CD4-positive, alpha-beta T cell (primary cell): ENCODE data around the gene FLT4. TPM values are rescaled to one million over a fixed set of nuclear protein-coding genes. Genes with fewer than 3 reads are reported as not detected.

Experiments used
- ATAC-seq: fragments of 200-7000 bp; cut with Tn5 transposase; one replicate; pipeline ENCODE4 v1.10.0; 2022; ENCODE audit warnings: mild to moderate bottlenecking; ENCODE audit not compliant: poor library complexity
- CTCF ChIA-PET: fragments of 350-600 bp; sonication (Branson Sonifier 250); formaldehyde crosslinking; loops from one replicate; lab custom pipeline; 2021; ENCODE audit warnings: antibody characterized with exemption, inconsistent platforms; lab: Charles Lee
- POLR2A ChIA-PET: fragments of 350-600 bp; sonication (Branson Sonifier 250); formaldehyde crosslinking; loops from one replicate; lab custom pipeline; 2021; ENCODE audit warnings: antibody characterized with exemption, inconsistent platforms; lab: Charles Lee
- DNase-seq, 14 experiments: peaks; one replicate each; pipeline ENCODE4 v3.0.0-alpha.2; 2013 to 2020; ENCODE audit warnings: mixed read lengths in 2 of 14
- H3K27ac ChIP-seq, 2 donors: one replicate each; pipeline versions ENCODE4 v1.5.1 to v1.7.0; 2013; ENCODE audit warnings: low read length in 2 of 2, low read depth in 1 of 2, mild to moderate bottlenecking in 1 of 2
- H3K27me3 ChIP-seq, 2 experiments: 1 replicate in 1 of 2; 2 replicates in 1 of 2; pipeline versions ENCODE4 v1.6.1 to v1.7.0; 2013; ENCODE audit warnings: low read length in 2 of 2, control low read depth in 1 of 2, mild to moderate bottlenecking in 1 of 2, moderate library complexity in 1 of 2; ENCODE audit not compliant: insufficient read depth in 2 of 2, control insufficient read depth in 1 of 2
- H3K36me3 ChIP-seq: one replicate; pipeline ENCODE4 v1.6.1; 2013; ENCODE audit warnings: low read length, control low read depth; ENCODE audit not compliant: insufficient read depth
- H3K4me1 ChIP-seq: one replicate; pipeline ENCODE4 v1.6.1; 2013; ENCODE audit warnings: low read length, control low read depth; ENCODE audit not compliant: insufficient read depth
- H3K4me3 ChIP-seq: one replicate; pipeline ENCODE4 v1.5.1; 2013; ENCODE audit warnings: mild to moderate bottlenecking, low read length, moderate library complexity
- H3K9me3 ChIP-seq, 2 experiments: 1 replicate in 1 of 2; 2 replicates in 1 of 2; pipeline versions ENCODE4 v1.6.1 to v1.7.0; 2013; ENCODE audit warnings: low read length in 2 of 2, mild to moderate bottlenecking in 2 of 2, control low read depth in 1 of 2, moderate library complexity in 1 of 2; ENCODE audit not compliant: control insufficient read depth in 1 of 2, insufficient read depth in 1 of 2
- H3K27ac Mint-ChIP-seq: one replicate; pipeline ENCODE4 v1.8.0; 2020; ENCODE audit warnings: mixed read lengths
- H3K27me3 Mint-ChIP-seq: one replicate; pipeline ENCODE4 v1.8.0; 2021; ENCODE audit warnings: mixed read lengths
- H3K36me3 Mint-ChIP-seq: one replicate; pipeline ENCODE4 v1.8.0; 2021; ENCODE audit warnings: low read depth, mixed read lengths
- H3K4me1 Mint-ChIP-seq: one replicate; pipeline ENCODE4 v1.8.0; 2021; ENCODE audit warnings: low read depth, mixed read lengths
- H3K4me3 Mint-ChIP-seq: one replicate; pipeline ENCODE4 v1.8.0; 2020; ENCODE audit warnings: mild to moderate bottlenecking, mixed read lengths
- H3K9me3 Mint-ChIP-seq: one replicate; pipeline ENCODE4 v1.8.0; 2020; ENCODE audit warnings: mixed read lengths
- CTCF ChIP-seq: fragments of 200-600 bp; IDR thresholded peaks from one replicate; pipeline ENCODE4 v1.8.0; 2022; ENCODE audit warnings: antibody characterized with exemption, mild to moderate bottlenecking
- intact Hi-C, 2 experiments: fragments of 100-400 bp; cut with DNase I in 1 of 2; cut with micrococcal nuclease in 1 of 2; formaldehyde crosslinking; loops; one replicate each; pipeline versions ENCODE4 v1.15.1 to v1.9.0; 2023 to 2025; cut with DNase I, micrococcal nuclease
- total RNA-seq, 174 experiments: library from RNA in 2 of 174; stranded (reverse) in 2 of 174; gene quantifications; one replicate each; pipeline ENCODE4 v1.2.3 and lab custom pipeline; 2021 to 2026

Gene FLT4
- total RNA-seq, 2 experiments from 2014 or later, result 2.3 to 2.5 TPM

- H3K36me3 Mint-ChIP-seq, result peaks cover 89% of the 10 kb centered on the region
- ChIA-PET POLR2A (no interaction called here), CTCF (no interaction called here)
- DNase-seq (no peak), ATAC-seq (no peak)
- H3K4me1 ChIP-seq, result no peaks in the 10 kb centered on the region
- intact Hi-C loops, result no loop called here
- no peaks in the 10 kb centered on the region for H3K27me3 ChIP-seq
- no peak overlapping the region for H3K27ac ChIP-seq
- H3K27me3 Mint-ChIP-seq, result no peaks in the 10 kb centered on the region
- H3K4me3 ChIP-seq, result no peak overlapping the region
- H3K4me3 Mint-ChIP-seq, result no peak overlapping the region
- no peaks in the 10 kb centered on the region for H3K9me3 ChIP-seq
- no peak for TF ChIP-seq CTCF
- H3K27ac Mint-ChIP-seq, result no peak overlapping the region
- H3K4me1 Mint-ChIP-seq, result peaks cover 20% of the 10 kb centered on the region
- H3K9me3 Mint-ChIP-seq, result no peaks in the 10 kb centered on the region
- H3K36me3 ChIP-seq, result peaks cover 30% of the 10 kb centered on the region
These were observed 91.2 kb downstream of the FLT4 start for GRCh38 chr5:180558232-180558631.

- Histone ChIP-seq H3K4me3 (no peak overlapping the region), H3K36me3 (peaks cover 35% of the 10 kb centered on the region), H3K4me1 (no peaks in the 10 kb centered on the region), H3K27ac (no peak overlapping the region), H3K9me3 (no peaks in the 10 kb centered on the region), H3K27me3 (no peaks in the 10 kb centered on the region)
- Mint-ChIP-seq H3K27me3 (no peaks in the 10 kb centered on the region), H3K9me3 (no peaks in the 10 kb centered on the region), H3K4me3 (no peak overlapping the region), H3K27ac (no peak overlapping the region), H3K4me1 (peaks cover 20% of the 10 kb centered on the region), H3K36me3 (peaks cover 91% of the 10 kb centered on the region)
- ChIA-PET CTCF (no interaction called here), POLR2A (no interaction called here)
- TF ChIP-seq CTCF, result no peak
- DNase-seq (no peak), ATAC-seq (no peak)
- intact Hi-C loops, result no loop called here
These were observed 92.1 kb downstream of the FLT4 start for GRCh38 chr5:180557217-180557809.

GRCh38 chr5:180555168-180555921 lies 94.1 kb downstream of the FLT4 start:
- CTCF ChIA-PET, result interaction anchor here (1.1 kb wide), 1 partner anchor 13 kb away, joined by 4 read pairs; no protein-coding TSS in a partner anchor
- no peaks in the 10 kb centered on the region for H3K4me1 ChIP-seq
- no peaks in the 10 kb centered on the region for H3K27me3 ChIP-seq
- intact Hi-C loops, result no loop called here
- no peak for TF ChIP-seq CTCF
- no peaks in the 10 kb centered on the region for H3K9me3 ChIP-seq
- H3K27ac Mint-ChIP-seq, result no peak overlapping the region
- POLR2A ChIA-PET, result no interaction called here
- DNase-seq, result no peak
- no peaks in the 10 kb centered on the region for H3K9me3 Mint-ChIP-seq
- peaks cover 42% of the 10 kb centered on the region for H3K36me3 ChIP-seq
- no peak overlapping the region for H3K4me3 ChIP-seq
- ATAC-seq, result no peak
- peaks cover 93% of the 10 kb centered on the region for H3K36me3 Mint-ChIP-seq
- H3K27ac ChIP-seq, result no peak overlapping the region
- peaks cover 11% of the 10 kb centered on the region for H3K4me1 Mint-ChIP-seq
- no peaks in the 10 kb centered on the region for H3K27me3 Mint-ChIP-seq
- no peak overlapping the region for H3K4me3 Mint-ChIP-seq
